Breast epithelium (tissue), 4 donors: ENCODE measurements around the gene AMY1B. TPM values are rescaled to one million over a fixed set of nuclear protein-coding genes. Genes with fewer than 3 reads are reported as not detected.
"Not testable (repeated sequence)": the region's sequence is repeated elsewhere in the genome, so short reads cannot be mapped to it uniquely, and the experiment has no call there.

Experiments
- DNase-seq, 2 donors: peaks; one replicate each; pipeline ENCODE4 v3.0.0-alpha.2; 2019; ENCODE audit warnings: low spot score in 2 of 2
- H3K27ac ChIP-seq, 2 donors: fragments of 200-600 bp; sonication (generic) in 1 of 2; one replicate each; pipeline ENCODE4 v1.5.1; 2016 to 2019; ENCODE audit warnings: mild to moderate bottlenecking in 1 of 2
- H3K27me3 ChIP-seq, 2 donors: fragments of 200-600 bp; sonication (generic) in 1 of 2; one replicate each; pipeline versions ENCODE4 v1.5.1 to v1.6.0; 2017 to 2019; ENCODE audit warnings: control low read depth in 1 of 2, mild to moderate bottlenecking in 1 of 2
- H3K36me3 ChIP-seq: fragments of 200-600 bp; one replicate; pipeline ENCODE4 v1.5.1; 2019
- H3K4me1 ChIP-seq, 2 donors: fragments of 200-600 bp; sonication (generic); one replicate each; pipeline ENCODE4 v1.5.1; 2016 to 2019; ENCODE audit warnings: control low read depth in 1 of 2
- H3K4me3 ChIP-seq, 3 donors: fragments of 200-600 bp; sonication (generic); 1 replicate in 2 of 3; 2 replicates in 1 of 3; pipeline ENCODE4 v1.5.1; 2016 to 2019; ENCODE audit warnings: mild to moderate bottlenecking in 3 of 3, moderate library complexity in 2 of 3
- H3K9me3 ChIP-seq, 2 donors: fragments of 200-600 bp; sonication (generic) in 1 of 2; one replicate each; pipeline ENCODE4 v1.5.1; 2016 to 2019; ENCODE audit warnings: control low read depth in 1 of 2
- intact Hi-C: fragments of 100-400 bp; cut with DNase I; formaldehyde crosslinking; loops from one replicate; pipeline ENCODE4 v1.15.1; 2023; ENCODE audit warnings: low total_unique reads
- total RNA-seq, 3 donors: library from RNA; depleted of rRNA; stranded (reverse); fragments of >200 nt; gene quantifications; one replicate each; pipeline ENCODE4 v1.1.0, GENCODE V29; 2016

Gene AMY1B
- not detected for total RNA-seq

- H3K36me3 ChIP-seq, H3K27ac ChIP-seq, H3K27me3 ChIP-seq, intact Hi-C loops, H3K4me1 ChIP-seq, H3K4me3 ChIP-seq, H3K9me3 ChIP-seq, DNase-seq: not testable (repeated sequence)
These were observed at the start of gene AMY1B for GRCh38 chr1:103696110-103696509. Gene AMY1B (minus strand): TSS chr1:103696210. CDS start chr1:103695639, 571 bp downstream.

GRCh38 chr1:103745040-103745439 lies 49.0 kb upstream of the AMY1B start:
- H3K27ac ChIP-seq, H3K36me3 ChIP-seq, H3K27me3 ChIP-seq, H3K4me3 ChIP-seq, H3K4me1 ChIP-seq, intact Hi-C loops, DNase-seq, H3K9me3 ChIP-seq: not testable (repeated sequence)

- H3K9me3 ChIP-seq, H3K4me1 ChIP-seq, DNase-seq, H3K36me3 ChIP-seq, H3K27me3 ChIP-seq, intact Hi-C loops, H3K4me3 ChIP-seq, H3K27ac ChIP-seq: not testable (repeated sequence)
These were observed 48.4 kb upstream of the AMY1B start for GRCh38 chr1:103744449-103744848.

DNA sequence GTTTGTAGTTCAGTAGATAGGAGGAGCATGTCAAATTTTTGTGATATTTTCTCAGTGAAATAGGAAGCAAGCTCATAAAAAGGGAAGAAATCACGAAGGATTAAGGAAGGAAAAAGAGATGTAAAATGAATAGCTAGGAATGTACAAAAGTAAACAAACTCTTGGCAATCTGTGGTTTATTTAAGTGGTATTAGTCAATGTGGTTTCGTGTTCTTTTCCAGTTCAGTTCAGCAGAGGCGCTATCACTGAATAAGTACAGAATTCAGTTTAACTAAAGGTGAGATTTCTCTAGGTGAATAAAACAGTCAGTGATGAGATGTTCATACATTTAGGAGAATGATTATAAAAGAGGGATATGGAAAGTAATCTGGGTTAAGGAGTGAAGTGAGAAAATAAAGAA lies 42.0 kb upstream of the AMY1B start:
- H3K27ac ChIP-seq, DNase-seq, intact Hi-C loops, H3K36me3 ChIP-seq, H3K9me3 ChIP-seq, H3K4me1 ChIP-seq, H3K4me3 ChIP-seq, H3K27me3 ChIP-seq: not testable (repeated sequence)

- DNase-seq, intact Hi-C loops, H3K9me3 ChIP-seq, H3K36me3 ChIP-seq, H3K4me1 ChIP-seq, H3K27ac ChIP-seq, H3K27me3 ChIP-seq, H3K4me3 ChIP-seq: not testable (repeated sequence)
These were observed 39.3 kb upstream of the AMY1B start for GRCh38 chr1:103735334-103735733.

GRCh38 chr1:103721473-103721872 lies 25.5 kb upstream of the AMY1B start:
- H3K4me3 ChIP-seq, H3K27me3 ChIP-seq, DNase-seq, H3K9me3 ChIP-seq, H3K4me1 ChIP-seq, H3K36me3 ChIP-seq, H3K27ac ChIP-seq, intact Hi-C loops: not testable (repeated sequence)

DNA sequence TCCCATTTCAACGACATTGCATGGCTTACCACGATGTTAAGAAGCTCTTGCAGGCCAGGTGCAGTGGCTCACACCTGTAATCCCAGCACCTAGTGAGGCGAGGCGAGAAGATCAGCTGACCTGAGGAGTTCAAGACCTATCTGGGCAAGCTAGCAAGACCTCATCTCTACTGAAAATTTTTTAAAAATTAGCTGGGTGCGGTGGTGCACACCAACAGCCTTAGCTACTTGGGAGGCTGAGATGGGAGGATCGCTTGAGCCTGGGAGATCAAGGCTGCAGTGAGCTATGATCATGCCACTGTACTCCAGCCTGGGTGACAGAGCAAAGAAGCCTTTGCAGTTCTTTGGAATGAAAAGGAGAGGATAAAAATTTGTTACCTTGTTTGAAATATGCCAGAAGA lies 21.4 kb upstream of the AMY1B start:
- H3K4me3 ChIP-seq, intact Hi-C loops, H3K27ac ChIP-seq, H3K9me3 ChIP-seq, H3K36me3 ChIP-seq, H3K4me1 ChIP-seq, H3K27me3 ChIP-seq: not testable (repeated sequence)
- DNase-seq: peak in 1 of 2 donors; percentile 20

- H3K27me3 ChIP-seq, H3K4me3 ChIP-seq, H3K27ac ChIP-seq, H3K9me3 ChIP-seq, H3K4me1 ChIP-seq, H3K36me3 ChIP-seq, intact Hi-C loops, DNase-seq: not testable (repeated sequence)
These were observed 14.4 kb upstream of the AMY1B start for GRCh38 chr1:103710381-103710780.

- DNase-seq, H3K9me3 ChIP-seq, intact Hi-C loops, H3K4me1 ChIP-seq, H3K36me3 ChIP-seq, H3K27me3 ChIP-seq, H3K27ac ChIP-seq, H3K4me3 ChIP-seq: not testable (repeated sequence)
These were observed 11.7 kb upstream of the AMY1B start for GRCh38 chr1:103707670-103708069.

DNA sequence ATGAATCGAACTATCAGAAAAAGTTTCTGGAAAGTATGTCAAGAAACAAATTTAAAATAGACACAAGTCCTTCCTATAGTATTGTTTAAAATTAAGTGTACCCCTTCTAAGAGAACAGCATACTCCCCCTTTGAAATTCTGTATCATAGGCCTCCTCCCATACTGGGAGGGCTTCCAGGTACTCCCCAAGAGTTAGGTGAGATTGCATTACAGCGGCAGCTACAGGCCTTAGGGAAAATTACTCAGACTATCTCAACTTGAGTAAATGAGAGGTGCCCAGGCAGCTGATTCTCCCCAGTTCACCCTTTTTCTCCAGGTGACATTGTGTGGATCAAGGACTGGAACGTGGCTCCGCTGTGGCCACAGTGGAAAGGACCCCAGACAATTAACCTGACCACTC lies 5.2 kb upstream of the AMY1B start:
- intact Hi-C loops, H3K4me3 ChIP-seq, H3K36me3 ChIP-seq, H3K27me3 ChIP-seq, H3K4me1 ChIP-seq, H3K27ac ChIP-seq, H3K9me3 ChIP-seq, DNase-seq: not testable (repeated sequence)

DNA sequence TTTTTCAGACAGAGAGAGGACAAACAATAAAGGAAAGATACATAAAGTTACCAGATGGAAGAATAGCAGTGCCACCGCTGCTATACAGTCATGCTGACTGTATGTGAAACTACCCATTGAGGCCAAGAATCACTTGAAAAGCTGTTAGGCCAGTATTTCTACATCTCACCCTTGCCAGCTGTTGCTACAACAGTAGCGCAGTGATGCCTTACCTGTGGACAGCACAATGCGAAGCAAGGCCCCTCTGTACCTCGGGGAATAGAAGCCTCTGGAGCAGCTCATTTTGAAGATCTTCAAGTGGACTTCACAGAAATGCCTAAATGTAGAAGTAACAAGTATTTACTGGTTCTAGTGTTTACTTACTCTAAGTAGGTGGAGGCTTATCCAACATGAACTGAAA lies 4.7 kb upstream of the AMY1B start:
- DNase-seq: not testable (repeated sequence)

DNA sequence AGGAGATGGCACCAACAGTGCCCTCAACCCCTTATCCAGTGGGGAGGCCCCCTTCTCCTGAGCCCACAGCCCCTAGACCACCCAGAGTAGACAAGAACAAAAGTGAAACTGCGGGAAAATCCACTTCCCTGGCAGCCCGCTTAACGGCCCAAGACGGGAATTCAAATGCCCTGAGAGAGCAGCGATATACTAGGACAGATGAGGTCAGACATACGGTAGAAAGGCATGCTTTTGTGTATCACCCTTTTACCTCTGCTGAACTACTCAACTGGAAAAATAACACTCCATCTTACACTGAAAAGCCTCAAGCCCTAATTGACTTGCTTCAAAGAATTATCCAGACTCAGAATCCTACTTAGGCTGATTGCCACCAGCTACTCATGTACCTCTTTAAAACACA lies 1.4 kb upstream of the AMY1B start:
- H3K36me3 ChIP-seq, H3K27ac ChIP-seq, H3K9me3 ChIP-seq, H3K27me3 ChIP-seq, H3K4me3 ChIP-seq, intact Hi-C loops, DNase-seq, H3K4me1 ChIP-seq: not testable (repeated sequence)

More for the DNA sequence above, 4.7 kb upstream of the AMY1B start:
- intact Hi-C loops, H3K4me3 ChIP-seq, H3K27ac ChIP-seq, H3K27me3 ChIP-seq, H3K36me3 ChIP-seq, H3K4me1 ChIP-seq, H3K9me3 ChIP-seq: not testable (repeated sequence)

DNA sequence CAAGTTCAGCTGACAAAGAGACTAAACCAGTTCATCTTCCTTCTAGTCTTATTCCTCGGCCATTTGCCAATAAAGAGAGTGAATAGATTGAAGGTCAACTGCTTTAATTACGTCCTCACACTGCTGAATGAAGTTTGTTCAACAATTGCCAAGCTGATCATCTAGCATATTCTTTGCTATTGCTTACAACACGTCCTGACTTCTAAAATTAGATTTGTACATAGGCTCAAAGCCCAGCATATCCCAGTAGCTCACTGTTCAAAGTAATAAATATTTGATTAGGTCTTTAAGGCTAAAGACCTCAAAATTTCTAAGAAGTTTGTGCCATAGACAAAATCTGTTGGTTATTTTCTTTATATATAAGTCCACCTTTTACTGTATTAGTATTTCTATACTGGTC lies 19.7 kb downstream of the AMY1B start:
- H3K36me3 ChIP-seq, H3K4me3 ChIP-seq, H3K4me1 ChIP-seq, H3K27me3 ChIP-seq, H3K9me3 ChIP-seq, DNase-seq, intact Hi-C loops, H3K27ac ChIP-seq: not testable (repeated sequence)

DNA sequence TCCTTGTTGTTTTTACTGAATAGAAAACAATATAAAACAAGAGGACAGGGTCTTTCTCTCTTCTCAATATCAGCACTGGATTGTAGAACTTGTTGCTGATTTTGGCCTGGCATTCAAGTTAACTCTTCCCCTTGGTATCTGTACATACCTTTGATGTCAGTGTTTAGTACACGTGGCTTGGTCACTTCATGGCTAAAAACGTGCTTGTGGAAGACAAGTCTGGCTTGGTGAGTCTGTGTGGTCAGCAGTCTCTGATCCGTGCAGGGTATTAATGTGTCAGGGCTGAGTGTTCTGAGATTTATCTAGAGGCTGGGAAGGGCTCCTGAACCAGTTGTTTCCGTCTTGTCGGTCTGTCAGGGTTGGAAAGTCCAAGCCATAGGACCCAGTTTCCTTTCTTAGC lies 40.5 kb downstream of the AMY1B start, which contains the start of gene AMY1A:
Gene AMY1A, plus strand, starts transcription at position 301 of the 400 bp plus-strand sequence. CDS start 571 bp downstream, outside the sequence.
- H3K4me3 ChIP-seq, H3K4me1 ChIP-seq, H3K9me3 ChIP-seq, H3K27ac ChIP-seq, intact Hi-C loops, H3K36me3 ChIP-seq, DNase-seq, H3K27me3 ChIP-seq: not testable (repeated sequence)
